Stimulated activated CD4-positive, alpha-beta T cell treated with anti-CD3 and anti-CD28 coated beads, Interleukin-1b, Interleukin-23, amount 100 ng/mL, for 4 hours (primary cell): ENCODE data around the gene GTPBP1.

ENCODE experiments used
- DNase-seq, 2 donors: peaks; one replicate each; pipeline ENCODE4 v3.0.0-alpha.2; 2020; ENCODE audit warnings: low read depth in 2 of 2

The GTPBP1 gene

DNA sequence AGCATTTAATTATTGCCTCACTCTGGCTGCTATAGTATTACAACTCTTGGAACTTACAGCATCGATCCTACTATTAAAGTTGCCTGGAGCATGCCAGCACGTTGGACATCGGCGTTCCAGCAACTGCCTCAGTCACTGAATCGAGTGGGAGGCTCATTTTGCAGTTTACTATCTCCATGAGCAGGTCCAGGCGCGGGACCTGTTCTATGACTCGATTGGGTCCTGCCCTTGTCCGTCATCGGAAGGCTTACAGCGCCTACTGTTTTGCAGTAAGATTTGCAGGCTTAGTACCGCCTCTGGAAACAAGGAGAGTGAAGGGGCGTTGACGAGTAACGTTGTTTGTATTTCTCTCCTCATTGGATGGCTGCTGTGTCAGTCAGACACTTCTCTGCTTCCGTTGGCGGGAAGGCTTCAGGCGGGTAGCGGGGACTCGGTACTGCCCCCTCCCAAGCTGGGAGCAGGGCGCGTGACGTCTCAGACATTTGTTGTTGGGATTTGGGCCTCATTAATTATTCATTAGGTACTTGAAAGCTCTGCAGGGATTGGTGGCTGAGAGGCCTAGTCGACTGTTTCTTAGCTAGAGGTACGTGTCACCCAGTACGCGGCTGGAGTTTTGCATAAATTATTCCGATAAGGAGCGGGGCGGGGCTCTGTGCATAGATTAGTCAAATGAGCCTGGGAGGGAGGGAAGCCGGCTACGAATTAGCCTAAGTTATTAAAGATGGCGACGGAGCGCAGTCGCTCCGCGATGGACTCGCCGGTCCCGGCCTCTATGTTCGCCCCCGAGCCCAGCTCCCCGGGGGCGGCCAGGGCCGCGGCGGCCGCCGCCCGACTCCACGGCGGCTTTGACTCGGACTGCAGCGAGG is at the start of gene GTPBP1:
GTPBP1 (plus strand) TSS at position 710 of the 866 bp plus-strand sequence; CDS start at position 722, 12 bp downstream.
- DNase-seq, result peak; percentile 85 to 95

DNA sequence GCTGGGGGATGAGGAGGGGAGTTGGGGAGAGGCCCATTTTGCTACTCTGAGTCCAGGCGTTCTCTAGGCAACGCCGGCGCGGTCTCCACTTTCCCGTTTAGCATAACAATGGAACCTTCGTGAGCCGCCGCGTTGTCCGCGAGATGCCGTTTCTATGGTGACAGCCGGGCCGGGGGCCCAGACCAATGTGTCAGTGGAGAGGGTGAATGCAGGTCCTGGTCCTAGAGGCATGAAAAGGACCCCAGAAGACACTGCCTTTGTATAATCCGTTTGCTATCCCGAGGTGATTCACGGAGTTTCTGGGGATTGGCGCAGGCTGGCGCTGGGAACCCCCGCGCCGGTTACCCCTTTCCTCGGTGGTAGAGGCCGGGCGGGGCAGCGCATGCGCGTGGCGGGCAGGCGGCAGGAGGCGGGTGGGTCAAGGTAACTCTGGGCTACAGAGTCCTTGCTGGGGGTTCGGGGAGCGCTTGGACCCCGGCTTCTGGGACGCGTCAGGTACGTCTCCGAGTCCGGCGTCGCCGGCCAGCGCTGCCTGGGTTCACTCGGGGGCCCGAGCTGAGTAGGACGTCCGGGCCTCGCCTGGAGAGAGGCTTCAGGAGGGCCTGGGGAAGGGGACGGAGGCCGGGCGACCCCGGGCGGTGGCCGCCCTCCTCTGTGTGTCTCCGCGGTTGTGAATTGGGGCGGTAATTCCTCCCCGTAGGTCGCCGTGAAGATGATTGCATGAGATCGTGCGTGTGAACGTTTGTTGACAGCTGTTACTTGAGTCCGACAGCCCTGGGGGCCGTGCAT is 49.3 kb upstream of the GTPBP1 start, which contains the start of the genes CBY1 and FAM227A:
CBY1 (plus strand) TSS at position 383 of the 789 bp plus-strand sequence. CDS start 11,417 bp downstream, outside the sequence.
FAM227A (minus strand) TSS at position 137 of the 789 bp plus-strand sequence. CDS start 6,224 bp downstream, outside the sequence.
- peak; percentile 75 to 80 for DNase-seq

DNA sequence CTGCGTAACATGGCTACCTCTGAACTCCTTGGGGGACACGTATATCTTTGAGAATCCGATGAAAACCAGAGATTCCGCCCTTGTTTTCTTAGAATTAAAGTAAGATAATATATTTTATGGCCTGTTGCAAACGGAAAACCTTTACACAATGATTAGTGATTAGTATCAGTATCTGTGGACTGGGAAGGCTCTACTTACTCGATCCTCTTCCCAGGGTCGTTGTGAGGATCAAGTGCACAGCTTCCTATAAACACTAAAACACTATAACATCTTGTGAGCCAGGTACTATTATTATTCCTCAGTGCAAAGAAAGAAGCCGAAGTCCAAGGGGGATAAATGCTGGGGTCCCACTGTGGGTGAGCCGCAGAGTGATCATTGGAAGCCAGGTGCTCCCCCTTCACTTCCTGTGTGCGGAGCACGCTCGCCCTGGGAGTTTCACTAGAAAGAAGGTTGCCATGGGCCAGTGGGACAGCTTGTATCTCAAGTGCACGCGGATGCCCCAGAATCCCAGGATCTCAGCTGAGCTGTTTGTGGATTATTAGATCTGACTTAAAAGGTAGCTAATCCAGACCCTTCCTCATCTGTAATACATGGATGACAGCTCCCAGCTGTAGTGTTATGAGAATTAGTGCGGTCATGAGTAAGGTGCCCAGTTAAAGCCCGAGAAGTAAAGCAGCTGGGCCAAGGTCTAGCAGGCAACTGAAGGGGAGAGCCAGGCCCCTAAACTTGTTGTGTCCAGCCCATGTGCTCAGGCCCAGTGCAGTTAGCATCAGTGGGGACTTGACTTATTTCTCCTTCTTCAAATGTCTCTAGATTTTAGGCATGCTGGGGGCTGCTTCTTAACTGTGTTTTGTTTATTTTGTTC is 48.5 kb upstream of the GTPBP1 start:
- peak in 1 of 2 donors; percentile 15 for DNase-seq

DNA sequence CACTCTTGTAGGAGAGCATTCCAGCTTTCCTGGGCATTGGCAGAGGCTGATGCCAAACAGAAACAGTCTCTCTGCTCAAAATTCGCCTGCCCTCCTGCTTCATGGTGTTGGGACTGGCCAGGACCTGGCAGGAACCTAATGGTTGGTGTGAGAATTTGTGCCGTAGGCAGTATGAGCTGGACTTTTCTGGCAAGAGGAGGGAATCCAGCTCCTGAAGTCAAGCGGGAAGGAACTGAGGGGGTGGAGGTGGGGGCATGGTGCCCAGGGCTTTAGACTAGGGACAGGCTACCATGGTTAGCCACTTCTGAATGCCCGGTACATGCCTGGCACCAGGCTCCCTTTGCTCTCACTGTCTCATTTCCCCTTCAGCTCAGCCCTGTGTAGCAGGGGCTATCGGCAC is 30.9 kb upstream of the GTPBP1 start:
- DNase-seq, result no peak

DNA sequence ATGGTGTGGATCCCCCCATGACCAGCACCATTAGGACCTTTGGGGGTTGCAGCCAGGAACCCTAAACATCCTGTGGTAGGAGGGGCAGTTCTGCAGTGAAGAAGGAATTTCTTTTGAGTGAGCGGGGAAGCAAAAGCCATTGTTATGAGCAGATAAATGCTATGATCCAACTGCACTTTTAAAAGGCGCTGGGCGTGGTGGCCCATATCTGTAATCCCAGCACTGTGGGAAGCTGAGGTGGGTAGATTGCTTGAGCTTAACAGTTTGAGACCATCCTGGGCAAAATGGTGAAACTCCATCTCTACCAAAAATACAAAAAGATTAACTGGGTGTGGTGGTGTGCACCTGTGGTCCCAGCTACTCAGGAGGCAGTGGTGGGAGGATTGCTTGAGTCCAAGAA is 29.9 kb upstream of the GTPBP1 start:
- no peak for DNase-seq

DNA sequence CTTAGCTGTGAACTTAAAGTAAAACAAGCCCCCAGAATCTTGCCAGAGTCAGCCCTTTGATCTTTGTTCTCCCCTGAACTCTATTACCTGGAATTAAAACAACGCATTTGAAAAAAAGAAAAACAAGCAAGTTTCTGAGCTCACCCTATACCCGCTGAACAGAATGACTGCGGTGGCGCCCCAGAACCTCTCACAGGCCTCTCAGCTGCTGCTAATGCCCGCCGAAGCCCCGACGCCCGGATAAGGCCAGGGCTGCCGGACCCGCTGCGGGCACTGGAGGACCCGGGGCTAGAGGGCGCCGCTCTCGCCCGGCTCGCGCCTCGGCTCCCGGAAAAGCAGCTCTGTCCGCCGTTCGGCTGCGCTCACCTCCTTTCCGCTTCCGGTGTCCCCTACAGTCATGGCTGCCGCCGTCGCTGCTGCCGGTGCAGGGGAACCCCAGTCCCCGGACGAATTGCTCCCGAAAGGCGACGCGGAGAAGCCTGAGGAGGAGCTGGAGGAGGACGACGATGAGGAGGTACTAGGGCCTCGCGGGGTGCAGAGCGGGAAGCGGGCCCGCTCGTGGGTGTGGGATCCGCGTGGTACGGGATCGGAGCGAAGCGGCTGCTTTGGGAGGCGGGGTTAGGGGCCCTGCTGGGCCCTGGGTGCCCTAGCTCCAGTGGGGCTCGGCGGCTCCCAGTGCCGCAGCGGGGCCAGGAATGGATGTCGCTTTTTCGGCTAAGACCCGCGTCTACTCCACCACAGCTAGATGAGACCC is 24.0 kb upstream of the GTPBP1 start, which contains the start of gene TOMM22:
TOMM22 (plus strand) TSS at position 376 of the 754 bp plus-strand sequence; CDS start at position 398, 22 bp downstream.
- DNase-seq, result peak; percentile 63 to 75

DNA sequence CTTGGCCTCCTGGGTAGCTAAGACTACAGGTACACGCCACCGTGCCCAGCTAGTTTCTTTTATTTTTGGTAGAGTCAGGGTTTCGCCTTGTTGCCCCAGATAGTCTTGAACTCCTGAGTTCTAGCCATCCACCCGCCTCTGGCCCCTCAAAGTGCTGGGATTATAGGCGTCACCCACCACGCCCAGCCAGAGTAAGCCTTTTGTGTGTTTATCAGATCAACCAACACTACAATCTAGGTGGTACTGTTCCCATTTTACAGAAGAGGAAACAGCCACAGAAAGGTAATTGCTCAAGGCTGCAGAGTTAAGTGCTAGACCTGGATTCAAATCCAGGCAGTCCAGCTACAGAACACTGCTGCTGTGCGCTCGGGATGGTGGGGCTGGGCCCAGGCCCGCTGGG is 20.8 kb upstream of the GTPBP1 start:
- no peak for DNase-seq

DNA sequence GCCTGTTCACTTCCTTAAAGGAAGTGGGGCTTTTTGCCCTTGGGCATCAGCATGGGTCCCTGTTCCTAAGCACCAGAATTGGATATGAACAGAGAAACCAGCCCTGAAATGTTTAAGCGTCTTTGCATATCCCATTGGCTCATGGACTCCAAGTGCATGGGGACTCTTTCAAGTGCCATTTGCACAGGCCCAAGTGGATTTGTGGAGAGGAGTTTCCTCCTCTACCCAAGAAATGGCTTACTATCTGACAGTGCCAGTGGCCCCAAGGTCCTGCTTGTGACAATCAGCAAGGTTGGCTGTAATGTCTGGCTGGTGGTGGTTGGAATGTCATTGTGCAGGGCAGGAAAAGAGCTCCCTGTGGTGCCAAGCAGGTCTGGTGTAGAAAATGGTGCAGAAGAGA is 20.0 kb upstream of the GTPBP1 start:
- DNase-seq, result no peak

DNA sequence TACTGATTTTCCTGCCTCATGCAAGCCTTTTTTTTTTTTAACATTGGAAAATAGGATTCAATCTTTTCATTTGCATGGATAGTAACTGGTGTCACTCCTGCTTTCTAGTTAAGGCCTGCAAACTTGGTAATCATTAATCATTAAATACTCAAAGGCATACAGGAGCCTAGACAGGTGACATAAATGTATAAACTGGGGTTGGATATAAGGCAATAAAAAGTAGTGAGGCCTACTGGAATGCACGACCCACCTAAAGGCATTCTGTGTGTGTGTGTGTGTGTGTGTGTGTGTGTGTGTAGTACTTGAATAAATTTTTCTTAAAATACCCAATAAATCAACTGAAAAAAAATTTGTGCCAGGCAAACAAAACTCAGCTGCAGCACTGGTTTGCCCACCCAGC is 16.1 kb upstream of the GTPBP1 start:
- DNase-seq, result no peak

DNA sequence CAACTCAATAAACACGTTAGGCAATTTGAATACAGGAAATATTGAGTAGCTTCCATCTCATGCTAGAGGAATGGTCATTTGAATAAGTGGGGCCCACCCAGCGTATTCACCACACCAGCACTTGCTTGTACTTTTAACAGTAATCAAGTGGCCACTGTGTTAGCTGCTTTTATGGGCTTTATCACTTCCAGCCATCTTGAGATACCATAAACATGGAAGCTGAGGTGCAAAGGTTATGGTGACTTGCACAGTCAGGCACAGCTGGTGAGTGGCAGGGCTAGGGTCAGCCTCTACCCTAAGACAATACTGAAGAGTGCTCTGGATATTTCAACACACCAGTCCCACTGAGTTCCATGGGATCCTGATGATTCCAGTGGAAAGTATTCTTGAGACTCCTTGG is 11.7 kb upstream of the GTPBP1 start:
- no peak for DNase-seq

DNA sequence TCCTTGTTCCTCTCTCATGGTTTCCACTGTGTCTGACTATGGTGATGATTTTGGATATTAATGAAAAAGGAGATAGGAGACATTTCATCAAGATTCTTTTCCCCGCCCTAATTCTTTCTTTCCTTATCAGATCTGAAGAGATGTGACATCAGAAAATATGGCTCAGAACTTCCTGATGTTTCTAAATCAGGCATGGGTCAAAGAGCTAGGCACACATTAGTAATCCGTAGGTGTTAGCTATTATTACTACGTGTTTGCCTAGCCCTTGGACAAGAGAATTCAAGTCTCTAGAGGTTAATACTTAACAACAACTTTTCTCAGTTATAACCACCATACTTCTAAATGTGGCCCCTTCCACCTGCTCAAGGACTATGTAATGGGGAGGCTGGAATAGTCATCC is 10.8 kb upstream of the GTPBP1 start:
- DNase-seq, result no peak

DNA sequence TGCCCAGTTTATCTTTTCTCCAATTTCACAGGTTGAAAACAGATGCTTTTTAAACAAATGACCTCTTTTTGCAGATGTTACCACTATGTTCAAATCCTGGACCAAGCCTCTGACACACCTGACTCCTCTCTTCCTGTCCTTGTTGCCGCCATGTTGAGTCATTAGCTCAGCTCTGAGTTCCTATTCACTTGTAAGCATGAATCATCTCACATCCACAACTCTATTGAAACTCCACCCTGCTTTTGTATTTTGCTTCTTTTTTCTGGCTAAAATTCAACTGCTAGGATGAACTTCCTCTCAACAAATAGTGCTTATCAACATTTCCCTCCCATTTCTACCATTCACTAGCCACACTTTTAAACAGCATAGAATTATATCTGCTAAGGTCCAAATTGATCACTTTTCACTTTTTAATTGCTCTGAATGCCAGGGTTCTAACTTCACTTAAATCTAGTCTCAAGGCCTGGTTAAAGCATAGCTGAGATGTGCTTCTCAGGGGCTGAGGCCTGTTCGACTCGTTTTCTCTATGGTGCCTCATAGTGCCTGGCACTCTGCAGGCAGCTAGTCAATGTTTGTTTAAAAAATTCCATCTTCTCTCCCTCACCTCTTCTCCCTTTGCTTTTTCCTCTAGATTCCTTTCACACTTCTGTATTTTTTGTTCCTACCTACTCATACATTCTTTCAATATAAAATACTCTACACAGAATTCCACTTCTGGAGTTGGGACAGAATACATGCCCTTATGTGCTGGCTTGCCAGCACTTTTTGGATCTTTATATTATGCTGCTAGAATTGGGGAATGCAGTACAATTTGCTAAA is 8.9 kb upstream of the GTPBP1 start:
- DNase-seq, result peak in 1 of 2 donors; percentile 38

DNA sequence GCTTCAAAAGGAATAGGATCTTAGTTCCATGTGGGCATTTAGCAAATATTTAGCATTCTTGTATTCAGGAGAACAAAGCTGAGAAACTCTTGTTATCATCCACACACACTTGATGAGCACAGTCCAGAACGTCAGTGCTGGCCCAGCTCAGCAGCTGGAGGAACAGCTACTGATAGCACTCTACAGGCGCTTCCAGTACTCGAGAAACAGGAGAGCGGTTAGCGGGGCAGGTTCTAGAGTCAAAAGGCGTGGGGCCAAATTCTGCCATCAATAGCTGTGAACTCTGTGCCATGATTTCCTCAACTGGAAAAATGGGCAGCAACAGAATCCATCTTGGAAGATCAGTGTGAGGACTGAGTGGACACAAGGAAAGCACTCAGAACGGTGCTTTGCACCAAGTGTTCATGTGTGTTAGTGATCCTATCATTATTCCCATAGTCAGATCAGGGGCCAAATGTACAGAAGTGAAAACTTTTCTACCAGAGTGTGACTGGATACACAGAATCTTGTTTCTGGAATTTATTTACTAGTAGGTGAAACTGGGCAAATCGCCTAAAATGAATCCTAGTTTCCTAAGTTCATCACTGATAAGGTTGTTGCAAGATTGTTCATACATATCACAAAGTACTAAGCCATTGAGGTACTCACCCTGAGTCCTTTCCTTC is 8.2 kb upstream of the GTPBP1 start:
- no peak for DNase-seq

DNA sequence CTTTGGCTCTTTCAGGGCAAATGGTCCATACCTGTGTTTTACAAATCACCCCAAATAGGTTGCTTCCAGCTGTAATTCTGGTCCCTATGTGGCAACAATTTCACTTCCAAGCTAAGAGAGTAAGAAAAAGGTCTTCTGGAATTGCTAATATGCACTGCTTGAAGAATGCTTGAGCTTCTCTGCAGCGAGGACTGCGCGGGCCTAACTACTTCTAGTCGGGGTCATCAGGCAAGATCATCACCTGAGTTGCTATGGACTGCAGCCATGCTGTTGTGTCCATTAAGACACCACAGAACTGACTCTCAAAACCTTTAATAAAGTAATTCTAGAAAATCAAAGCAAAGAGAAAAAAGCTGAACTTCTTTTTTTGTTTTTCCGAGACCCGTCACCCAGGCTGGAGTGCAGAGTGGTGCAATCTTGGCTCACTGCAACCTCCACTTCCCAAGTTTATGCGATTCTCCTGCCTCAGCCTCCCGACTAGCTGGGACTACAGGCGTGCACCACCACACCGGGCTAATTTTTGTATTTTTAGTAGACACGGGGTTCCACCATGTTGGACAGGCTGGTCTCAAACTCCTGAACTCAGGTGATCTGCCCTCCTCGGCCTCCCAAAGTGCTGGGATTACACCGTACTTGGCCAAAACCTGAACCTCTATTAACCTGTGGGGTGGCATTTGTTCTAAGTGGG is 7.2 kb upstream of the GTPBP1 start:
- no peak for DNase-seq

DNA sequence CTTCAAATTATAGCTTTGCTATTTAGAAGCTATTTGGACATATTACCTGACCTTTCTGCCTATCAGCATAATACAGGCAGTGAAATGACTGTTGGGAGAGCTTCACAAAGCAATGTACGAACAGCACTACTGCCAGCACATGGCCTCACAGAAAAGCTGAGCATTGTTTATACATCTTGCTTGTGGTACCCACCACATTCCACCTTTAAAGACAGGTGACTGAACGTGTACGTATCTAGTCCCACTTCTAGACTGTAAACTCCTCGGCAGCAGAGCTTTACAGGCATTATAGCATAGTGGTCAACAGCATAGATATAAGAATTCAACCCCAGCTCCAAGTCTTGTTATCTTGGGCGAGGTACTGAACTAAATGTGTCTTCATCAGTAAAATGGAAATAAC is 6.6 kb upstream of the GTPBP1 start:
- no peak for DNase-seq

DNA sequence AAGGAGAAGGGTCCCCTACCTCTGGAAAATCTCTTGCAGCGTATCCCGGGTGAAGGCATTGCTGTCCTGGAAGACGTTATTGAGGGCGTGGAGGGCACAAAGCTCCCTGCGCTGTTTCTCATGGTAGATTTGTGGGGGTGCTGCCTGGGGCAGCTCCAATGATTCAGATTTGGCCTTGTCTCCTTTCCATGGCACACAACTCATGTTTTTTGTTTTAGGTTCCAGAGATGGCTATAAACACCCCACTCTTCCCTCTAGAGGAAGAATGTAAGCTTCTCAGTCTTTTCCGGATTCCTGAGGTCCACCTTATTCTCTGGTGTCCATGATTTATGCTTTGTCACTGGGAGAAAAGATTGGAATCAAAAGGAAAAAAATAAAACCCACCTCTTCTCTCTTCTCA is 6.0 kb upstream of the GTPBP1 start:
- no peak for DNase-seq

DNA sequence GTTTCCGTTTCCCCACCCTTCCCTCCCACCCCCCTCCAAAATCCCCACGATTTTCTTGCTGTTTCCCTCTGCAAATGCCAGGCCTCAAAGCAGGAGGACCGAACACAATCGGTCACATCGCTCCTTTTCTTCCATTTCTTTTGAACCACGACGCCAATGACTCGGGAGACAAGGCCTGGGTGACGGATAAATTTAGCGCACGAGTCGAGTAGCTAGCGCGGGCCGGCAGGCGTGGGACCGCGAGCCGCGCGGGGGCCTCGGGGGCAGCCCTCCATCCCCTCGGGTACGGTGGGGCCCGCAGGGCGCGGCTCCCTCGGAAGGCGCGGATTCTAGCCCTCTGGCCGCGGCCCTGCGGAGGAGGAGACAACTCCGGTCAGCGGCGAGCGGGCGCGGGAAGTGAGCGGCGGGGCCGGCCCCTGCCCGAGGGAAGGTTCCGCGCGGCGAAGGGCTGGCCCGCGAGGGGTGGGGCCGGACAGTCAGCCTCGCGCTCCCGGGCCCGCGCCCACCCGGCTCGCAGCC is 5.4 kb upstream of the GTPBP1 start:
- no peak for DNase-seq
